IMR-90 (cell line): Measurements from ENCODE around the gene FAXC. TPM values are rescaled to one million over a fixed set of nuclear protein-coding genes. Genes with fewer than 3 reads are reported as not detected.
A peak's percentile ranks its signal among the peaks of the same experiment; 100 is the strongest.

ENCODE experiments used
- ATAC-seq: fragments of 200-7000 bp; cut with Tn5 transposase; 2 replicates; pipeline ENCODE4 v1.9.1; 2020; ENCODE audit warnings: low read depth, mild to moderate bottlenecking, moderate library complexity
- BruUV-seq: library from RNA; stranded (reverse); fragments of 400-500 nt; replicated peaks from 2 replicates; lab custom pipeline; 2021; lab: Mats Ljungman, UMichigan
- CTCF ChIA-PET: fragments of 300-600 bp; formaldehyde crosslinking; extraction: SDS; loops from one replicate; lab custom pipeline; 2021; ENCODE audit warnings: antibody characterized with exemption; lab: Yijun Ruan, JAX
- POLR2A ChIA-PET: fragments of 300-600 bp; sonication (Branson Sonifier 250); formaldehyde crosslinking; loops from one replicate; lab custom pipeline; 2022; ENCODE audit warnings: antibody characterized with exemption; ENCODE audit not compliant: unreplicated experiment; lab: Charles Lee
- DNase-seq: peaks from one replicate; pipeline ENCODE4 v3.0.0; 2013
- H2AFZ ChIP-seq: replicated peaks from 2 replicates; pipeline ENCODE3; 2013; ENCODE audit warnings: low read length, mild to moderate bottlenecking; ENCODE audit not compliant: poor library complexity
- H2AK5ac ChIP-seq: 2 replicates; pipeline ENCODE4 v1.6.1; 2013; ENCODE audit warnings: low read depth, low read length, inconsistent platforms
- H2AK9ac ChIP-seq: replicated peaks from 2 replicates; pipeline ENCODE3; 2013; ENCODE audit warnings: mild to moderate bottlenecking, low read depth, low read length, moderate library complexity; ENCODE audit not compliant: poor library complexity
- H2BK120ac ChIP-seq: 2 replicates; pipeline ENCODE4 v1.6.1; 2013; ENCODE audit warnings: low read depth, low read length, inconsistent platforms
- H2BK15ac ChIP-seq: 3 replicates; pipeline ENCODE4 v1.6.1; 2013; ENCODE audit warnings: low read depth, low read length, inconsistent platforms
- H2BK20ac ChIP-seq: 2 replicates; pipeline ENCODE4 v1.6.1; 2013; ENCODE audit warnings: low read depth, mild to moderate bottlenecking, inconsistent platforms, low read length, moderate library complexity
- H2BK5ac ChIP-seq: 2 replicates; pipeline ENCODE4 v1.6.1; 2013; ENCODE audit warnings: mild to moderate bottlenecking, low read depth, low read length, inconsistent platforms; ENCODE audit not compliant: poor library complexity, severe bottlenecking
- H3K14ac ChIP-seq: replicated peaks from 2 replicates; pipeline ENCODE4 v1.6.1; 2013; ENCODE audit warnings: low read depth, low read length, inconsistent platforms
- H3K18ac ChIP-seq: 2 replicates; pipeline ENCODE4 v1.6.1; 2013; ENCODE audit warnings: low read depth, low read length, control low read depth
- H3K23ac ChIP-seq: 2 replicates; pipeline ENCODE4 v1.6.1; 2013; ENCODE audit warnings: low read depth, low read length, inconsistent platforms
- H3K27ac ChIP-seq: 2 replicates; pipeline ENCODE4 v1.5.1; 2013; ENCODE audit warnings: mild to moderate bottlenecking, control low read depth, low read length; ENCODE audit not compliant: insufficient read depth
- H3K27me3 ChIP-seq: 2 replicates; pipeline ENCODE4 v1.6.1; 2013; ENCODE audit warnings: low read length; ENCODE audit not compliant: control insufficient read depth, insufficient read depth
- H3K36me3 ChIP-seq: 2 replicates; pipeline ENCODE4 v1.6.1; 2013; ENCODE audit warnings: low read length, mixed read lengths; ENCODE audit not compliant: control insufficient read depth, insufficient read depth
- H3K4ac ChIP-seq: 2 replicates; pipeline ENCODE4 v1.6.1; 2013; ENCODE audit warnings: low read depth, low read length, inconsistent platforms
- H3K4me1 ChIP-seq: 2 replicates; pipeline ENCODE4 v1.6.1; 2013; ENCODE audit warnings: low read length, mixed read lengths; ENCODE audit not compliant: control insufficient read depth, insufficient read depth
- H3K4me2 ChIP-seq: 2 replicates; pipeline ENCODE4 v1.6.1; 2013; ENCODE audit warnings: low read depth, mild to moderate bottlenecking, control low read depth, low read length, moderate library complexity
- H3K4me3 ChIP-seq: 2 replicates; pipeline ENCODE4 v1.5.1; 2013; ENCODE audit warnings: low read depth, mild to moderate bottlenecking, control low read depth, low read length, moderate library complexity; ENCODE audit not compliant: insufficient read depth
- H3K56ac ChIP-seq: 2 replicates; pipeline ENCODE4 v1.6.1; 2013; ENCODE audit warnings: low read length, inconsistent platforms; ENCODE audit not compliant: insufficient read depth; ENCODE audit errors: extremely low read depth
- H3K79me1 ChIP-seq, 2 experiments: 2 replicates each; pipeline ENCODE4 v1.6.1; 2013; ENCODE audit warnings: low read length in 2 of 2, inconsistent platforms in 1 of 2, low read depth in 1 of 2
- H3K9ac ChIP-seq: 2 replicates; pipeline ENCODE4 v1.6.1; 2013; ENCODE audit warnings: low read depth, low read length, control low read depth
- H3K9me1 ChIP-seq: 2 replicates; pipeline ENCODE4 v1.6.1; 2013; ENCODE audit warnings: low read length, inconsistent platforms; ENCODE audit not compliant: insufficient read depth
- H3K9me3 ChIP-seq: 2 replicates; pipeline ENCODE4 v1.6.1; 2013; ENCODE audit warnings: low read length; ENCODE audit not compliant: control insufficient read depth, insufficient read depth
- H4K20me1 ChIP-seq: 2 replicates; pipeline ENCODE4 v1.6.1; 2013; ENCODE audit warnings: low read length, inconsistent platforms; ENCODE audit not compliant: insufficient read depth
- H4K5ac ChIP-seq: 2 replicates; pipeline ENCODE4 v1.6.1; 2013; ENCODE audit warnings: mild to moderate bottlenecking, low read depth, low read length, control low read depth
- H4K8ac ChIP-seq, 2 experiments: 2 replicates each; pipeline ENCODE4 v1.6.1; 2013; ENCODE audit warnings: low read depth in 2 of 2, low read length in 2 of 2, control low read depth in 1 of 2, inconsistent platforms in 1 of 2
- H4K91ac ChIP-seq: 2 replicates; pipeline ENCODE4 v1.6.1; 2013; ENCODE audit warnings: low read depth, low read length, inconsistent platforms; ENCODE audit not compliant: insufficient read depth
- FOS ChIP-seq: fragments of 150-350 bp; IDR thresholded peaks from 2 replicates; pipeline ENCODE4 v1.6.1; 2016; ENCODE audit warnings: low read depth, low read length
- MAFK ChIP-seq: IDR thresholded peaks from 2 replicates; pipeline ENCODE4 v1.6.1; 2012; ENCODE audit warnings: low read depth, low read length, improper control_type of control experiment
- MAZ ChIP-seq: IDR thresholded peaks from 2 replicates; pipeline ENCODE4 v1.6.1; 2012; ENCODE audit warnings: low read depth, mild to moderate bottlenecking, low read length, improper control_type of control experiment, moderate library complexity, borderline replicate concordance
- MXI1 ChIP-seq: IDR thresholded peaks from 2 replicates; pipeline ENCODE4 v1.6.1; 2012; ENCODE audit warnings: low read depth, mild to moderate bottlenecking, low read length, moderate library complexity, borderline replicate concordance
- NFE2L2 ChIP-seq: fragments of 150-350 bp; IDR thresholded peaks from 2 replicates; pipeline ENCODE4 v1.6.1; 2016; ENCODE audit warnings: low read depth, mild to moderate bottlenecking, low read length
- RAD21 ChIP-seq: IDR thresholded peaks from 2 replicates; pipeline ENCODE4 v1.6.1; 2012; ENCODE audit warnings: low read length, improper control_type of control experiment
- WGBS, 2 experiments: methylation state at CpG; one replicate each; pipeline versions ENCODE4 v1.1.5 to v1.1.7; 2013; ENCODE audit warnings: missing lambda C conversion rate in 2 of 2; ENCODE audit not compliant: insufficient read length in 1 of 2; ENCODE audit errors: extremely low coverage in 2 of 2; 5-methylcytosine and 5-hydroxymethylcytosine counted together
- dilution Hi-C: fragments of 300-500 bp; cut with HindIII; formaldehyde crosslinking; loops from one replicate; pipeline ENCODE4 v1.14.3; 2018; ENCODE audit warnings: low sequenced_read_pairs; ENCODE audit not compliant: unreplicated experiment
- in situ Hi-C: fragments of 300-500 bp; cut with MboI; formaldehyde crosslinking; loops from 3 replicates; pipeline ENCODE4 v1.14.3; 2019; ENCODE audit warnings: low sequenced_read_pairs, inconsistent platforms, mixed read lengths
- intact Hi-C: fragments of 100-400 bp; cut with micrococcal nuclease; formaldehyde crosslinking; loops from 2 replicates; pipeline ENCODE4 v1.10.0; 2022
- polyA plus RNA-seq, 3 experiments: library from polyadenylated mRNA; depleted of rRNA; stranded (reverse); fragments of >200 nt; gene quantifications; 2 replicates each; pipeline ENCODE4 v1.2.3, GENCODE V29; 2012; ENCODE audit warnings: low replicate concordance in 1 of 3
- total RNA-seq: library from RNA; depleted of rRNA; stranded (reverse); fragments of >200 nt; gene quantifications from 2 replicates; pipeline ENCODE4 v1.2.3, GENCODE V29; 2012
- TF ChIP-seq, protein P1 (sequence below): conservative IDR thresholded peaks from 2 replicates; pipeline ENCODE4 v1.5.1; 2012; ENCODE audit warnings: mild to moderate bottlenecking, low read depth, low read length, improper control_type of control experiment

The FAXC gene
- total and polyA plus RNA-seq, 2 of the 4 experiments (the other 2 are of a cell fraction), result 1.1 to 2.7 TPM

DNA sequence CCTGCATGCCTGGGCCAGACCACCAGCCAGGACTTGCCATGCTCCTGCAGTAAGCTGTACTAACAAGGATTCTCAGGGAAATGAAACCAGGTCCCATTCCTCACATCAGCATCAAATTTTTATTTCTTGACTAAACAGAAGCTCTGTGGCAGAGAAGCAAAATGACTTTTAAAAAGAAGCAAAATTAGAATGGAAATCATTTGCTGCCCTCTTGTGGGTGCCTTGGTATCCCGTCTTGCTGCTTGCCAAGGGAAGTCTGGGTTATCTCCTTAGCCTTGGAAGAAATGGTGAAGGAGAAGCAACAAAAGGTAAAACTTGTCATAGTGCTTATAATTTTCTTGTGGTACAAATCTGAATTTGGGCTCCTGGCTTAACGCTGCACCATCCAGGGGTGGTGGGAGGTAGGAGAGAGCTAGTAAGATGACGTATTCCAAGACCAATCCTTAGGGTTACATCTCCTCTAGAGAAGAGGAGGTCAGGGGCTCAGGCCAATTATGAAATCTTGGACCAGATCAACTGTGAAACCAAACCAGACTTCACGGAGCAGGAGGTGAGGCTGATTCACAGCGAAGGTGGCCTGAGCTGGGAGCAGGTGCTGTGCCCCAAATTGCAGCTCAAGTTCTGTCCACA, 107.5 kb downstream of the FAXC start:
- Histone ChIP-seq H4K8ac (no peak overlapping the region), H3K4ac (no peak overlapping the region), H3K27ac (no peak overlapping the region), H4K91ac (no peak overlapping the region), H4K20me1 (no peaks in the 10 kb centered on the region), H3K4me2 (no peak overlapping the region), H4K5ac (no peak overlapping the region), H3K9me3 (no peaks in the 10 kb centered on the region), H3K36me3 (no peaks in the 10 kb centered on the region), H2AFZ (no peak overlapping the region), H3K18ac (no peak overlapping the region), H2AK5ac (no peak overlapping the region), H3K4me1 (no peaks in the 10 kb centered on the region), H2BK5ac (no peak overlapping the region), H3K4me3 (no peak overlapping the region), H3K56ac (no peak overlapping the region), H3K79me1 (no peaks in the 10 kb centered on the region), H2BK20ac (no peak overlapping the region), H2BK15ac (no peak overlapping the region), H3K14ac (no peak overlapping the region), H3K9me1 (no peaks in the 10 kb centered on the region), H2AK9ac (no peak overlapping the region), H3K27me3 (no peaks in the 10 kb centered on the region), H3K9ac (no peak overlapping the region), H3K23ac (no peak overlapping the region), H2BK120ac (no peak overlapping the region)
- ChIA-PET POLR2A (no interaction called here), CTCF (interaction anchor here (0.6 to 1.3 kb wide), 3 partner anchors 86 to 90 kb away, joined by 3 read pairs; no protein-coding TSS in a partner anchor)
- WGBS, 2 experiments, result 0% methylated on average over 1 of the region's 5 CpGs; no CpG with 5 or more reads in 1 of the 2 experiments
- peak; percentile 40 for DNase-seq
- intact Hi-C loops (loop anchor here (2.0 to 5.0 kb wide), 2 partner anchors 89 to 1745 kb away; no protein-coding TSS in a partner anchor), dilution Hi-C loops (no loop called here), in situ Hi-C loops (no loop called here)
- no TSS peak for BruUV-seq
- TF ChIP-seq MAZ, result no peak
- TF ChIP-seq MAFK, result no peak
- TF ChIP-seq, protein P1, sequence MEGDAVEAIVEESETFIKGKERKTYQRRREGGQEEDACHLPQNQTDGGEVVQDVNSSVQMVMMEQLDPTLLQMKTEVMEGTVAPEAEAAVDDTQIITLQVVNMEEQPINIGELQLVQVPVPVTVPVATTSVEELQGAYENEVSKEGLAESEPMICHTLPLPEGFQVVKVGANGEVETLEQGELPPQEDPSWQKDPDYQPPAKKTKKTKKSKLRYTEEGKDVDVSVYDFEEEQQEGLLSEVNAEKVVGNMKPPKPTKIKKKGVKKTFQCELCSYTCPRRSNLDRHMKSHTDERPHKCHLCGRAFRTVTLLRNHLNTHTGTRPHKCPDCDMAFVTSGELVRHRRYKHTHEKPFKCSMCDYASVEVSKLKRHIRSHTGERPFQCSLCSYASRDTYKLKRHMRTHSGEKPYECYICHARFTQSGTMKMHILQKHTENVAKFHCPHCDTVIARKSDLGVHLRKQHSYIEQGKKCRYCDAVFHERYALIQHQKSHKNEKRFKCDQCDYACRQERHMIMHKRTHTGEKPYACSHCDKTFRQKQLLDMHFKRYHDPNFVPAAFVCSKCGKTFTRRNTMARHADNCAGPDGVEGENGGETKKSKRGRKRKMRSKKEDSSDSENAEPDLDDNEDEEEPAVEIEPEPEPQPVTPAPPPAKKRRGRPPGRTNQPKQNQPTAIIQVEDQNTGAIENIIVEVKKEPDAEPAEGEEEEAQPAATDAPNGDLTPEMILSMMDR, result peak; percentile 42
- peak; percentile 46 for TF ChIP-seq RAD21
- TF ChIP-seq MXI1, result no peak
- no peak for TF ChIP-seq NFE2L2
- no peak for TF ChIP-seq FOS
- peak; percentile 53; the same call in 1 of the 2 replicates for ATAC-seq
